GM21786 (cell line): ENCODE results near the gene ARG1.
A peak's percentile ranks its signal among the peaks of the same experiment; 100 is the strongest.

Experiments
- ATAC-seq: cut with Tn5 transposase; IDR thresholded peaks from one replicate; pipeline ENCODE4 v1.9.1; 2021; ENCODE audit not compliant: unreplicated experiment

ARG1 gene

DNA sequence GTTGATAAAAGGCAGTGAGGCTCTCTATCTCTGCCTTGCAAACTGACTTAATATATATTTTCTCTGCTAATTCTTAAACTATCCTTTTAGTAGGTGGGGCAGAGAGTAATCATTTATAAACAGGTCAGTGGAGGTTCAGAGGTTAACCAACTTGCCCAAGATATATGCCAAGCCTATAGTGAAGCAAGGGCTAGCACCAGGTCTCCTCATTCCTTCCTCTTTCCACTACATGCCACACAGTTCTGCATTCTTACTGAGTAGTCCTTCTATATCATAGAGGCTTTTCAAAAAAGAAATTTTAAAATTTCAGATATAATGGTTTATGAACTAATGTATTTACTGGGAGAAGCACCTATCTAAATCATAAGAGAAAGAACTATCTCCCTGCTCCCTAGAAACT is 8.5 kb downstream of the ARG1 start:
- no peak for ATAC-seq

DNA sequence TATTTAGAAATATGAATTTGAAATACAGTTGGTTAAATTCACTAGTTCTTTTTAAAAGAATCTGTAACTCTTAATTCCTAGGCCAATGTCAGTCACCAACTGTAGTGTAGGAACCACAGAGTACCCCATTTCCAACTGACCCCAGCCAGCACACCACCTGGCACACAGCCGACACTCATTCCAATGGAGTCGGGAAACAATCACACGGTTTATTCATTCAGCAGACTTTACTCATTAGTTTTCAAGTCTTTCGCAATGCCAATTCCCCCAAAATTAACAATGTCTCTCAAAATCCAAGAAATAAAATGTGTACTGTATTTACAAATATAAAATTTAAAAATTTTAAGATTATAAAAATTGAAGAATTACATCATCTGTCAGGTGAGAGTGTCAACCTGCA is 13.5 kb downstream of the ARG1 start:
- no peak for ATAC-seq

GRCh38 chr6:131587909-131588308 is 14.9 kb downstream of the ARG1 start:
- ATAC-seq, result no peak

- ATAC-seq, result no peak
These were observed 15.6 kb downstream of the ARG1 start for GRCh38 chr6:131588643-131589042.

DNA sequence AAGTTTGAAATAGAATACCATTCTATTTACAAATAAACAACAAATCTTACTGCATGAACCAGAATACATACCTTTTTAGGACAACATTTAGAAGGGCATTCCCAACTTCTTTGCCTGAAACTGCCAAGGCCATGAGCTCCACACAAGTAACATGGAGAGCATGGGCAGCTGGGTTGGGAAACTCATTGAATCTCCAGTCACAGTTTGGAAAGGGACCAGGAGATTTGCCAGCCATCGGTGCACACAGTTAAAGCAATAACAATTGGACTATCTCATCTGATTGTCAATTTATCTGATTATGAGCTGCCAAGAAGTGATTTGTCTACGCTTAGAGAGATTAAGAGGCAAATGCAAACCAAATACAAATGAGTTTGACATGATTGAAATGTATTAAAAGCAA is 19.9 kb downstream of the ARG1 start:
- no peak for ATAC-seq

DNA sequence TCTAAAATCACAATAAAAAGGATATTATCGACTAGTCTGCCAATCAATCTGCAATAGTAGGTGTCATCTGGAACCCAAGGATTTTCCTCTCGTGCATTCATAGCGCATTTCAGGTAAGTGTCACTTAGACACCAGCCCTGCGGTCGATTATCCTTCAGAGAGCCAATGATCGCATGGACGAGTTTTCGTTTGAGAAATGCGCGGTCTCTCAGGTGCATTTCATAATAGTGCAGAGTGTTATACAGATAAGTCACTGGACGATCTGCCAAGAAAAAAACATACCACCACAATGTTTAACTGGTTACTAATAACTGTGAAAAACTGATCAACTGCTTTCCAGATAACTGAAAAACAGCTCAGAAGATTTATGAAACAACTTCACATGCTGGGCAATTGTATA is 21.0 kb downstream of the ARG1 start:
- ATAC-seq, result no peak

DNA sequence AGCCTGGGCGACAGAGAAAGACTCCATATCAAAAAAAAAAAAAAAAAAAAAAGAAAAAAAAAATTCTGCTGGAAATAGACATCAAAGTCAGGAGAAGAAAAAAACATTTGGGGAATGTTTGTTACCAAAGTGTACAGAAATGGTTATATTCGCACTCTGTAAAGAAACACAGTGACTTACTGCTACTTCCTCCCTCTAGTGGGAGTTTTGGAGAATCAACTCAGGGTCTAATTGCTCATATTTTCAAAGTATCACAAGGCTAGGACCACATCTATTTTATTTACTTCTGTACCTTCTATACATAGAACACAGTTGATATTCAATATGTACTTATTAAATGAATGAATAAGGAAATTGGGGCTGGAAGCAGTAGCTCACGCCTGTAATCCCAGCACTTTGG is 24.4 kb downstream of the ARG1 start:
- ATAC-seq, result no peak

DNA sequence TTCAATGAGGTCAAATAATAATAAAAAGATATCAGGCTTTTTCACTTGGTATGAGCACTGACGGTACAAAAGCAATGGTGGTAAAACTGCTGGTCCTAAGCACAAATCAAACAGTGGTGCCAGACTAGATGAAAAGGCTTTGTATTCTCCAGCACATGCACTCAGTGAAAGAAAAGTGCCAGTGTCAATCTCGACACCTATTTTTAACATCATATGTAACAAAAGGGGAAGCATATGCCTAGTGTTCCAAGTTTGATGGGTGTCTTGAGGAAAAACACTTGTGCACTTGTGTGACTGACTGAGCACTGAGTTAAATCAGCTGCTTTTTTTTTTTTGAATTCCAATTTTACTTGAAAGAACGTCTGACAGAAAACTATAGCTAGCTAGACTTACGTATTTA is 27.7 kb downstream of the ARG1 start:
- no peak for ATAC-seq

GRCh38 chr6:131602781-131603312 is 29.8 kb downstream of the ARG1 start:
- ATAC-seq, result no peak

DNA sequence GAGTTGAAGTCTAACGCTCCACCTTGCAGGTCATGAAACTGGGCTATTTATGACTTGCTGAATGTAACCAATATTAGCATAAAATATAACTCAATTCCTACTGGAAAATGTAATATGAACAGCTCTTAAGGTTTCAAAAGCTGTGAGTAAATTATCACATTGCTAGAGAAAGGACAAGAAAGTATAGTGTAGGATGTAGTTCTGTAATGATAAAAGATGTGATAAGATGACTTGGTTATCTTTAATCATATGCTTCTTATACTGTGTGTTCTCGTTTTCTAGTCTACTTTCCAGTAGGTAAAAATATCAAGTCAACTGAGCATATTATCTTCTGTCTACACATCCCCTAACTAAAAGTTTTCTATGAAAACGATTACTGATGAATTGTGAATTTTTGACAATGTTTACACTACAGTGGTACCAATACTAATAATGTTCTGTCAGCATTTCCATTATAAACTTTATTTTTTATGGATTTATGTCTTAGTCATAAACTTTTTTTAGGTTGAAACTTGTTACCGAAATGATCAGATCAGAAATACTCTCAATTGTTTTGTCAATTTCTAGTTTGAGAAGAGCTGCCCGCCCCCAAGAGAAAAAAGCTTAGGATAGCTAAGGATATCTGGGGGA is 40.4 kb downstream of the ARG1 start:
- ATAC-seq, result no peak

DNA sequence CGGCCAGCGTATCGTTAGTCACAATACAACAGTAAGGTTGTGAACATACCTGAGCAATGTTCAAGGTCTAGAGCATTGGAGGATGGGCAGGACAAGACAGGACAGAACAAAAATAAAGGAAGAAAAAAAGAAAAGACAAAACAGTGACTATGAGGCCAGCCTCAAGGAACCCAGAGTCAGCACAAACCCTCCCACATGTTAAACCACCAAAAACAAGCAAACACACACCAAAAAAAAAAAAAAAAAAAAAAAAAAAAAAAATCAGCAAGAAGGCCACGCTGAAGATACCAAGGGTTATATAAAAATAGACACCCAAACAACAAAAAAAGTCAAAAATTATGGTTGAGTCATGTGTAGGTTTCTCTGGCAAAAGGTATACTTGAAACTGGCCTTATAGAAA is 42.2 kb downstream of the ARG1 start:
- no peak for ATAC-seq

DNA sequence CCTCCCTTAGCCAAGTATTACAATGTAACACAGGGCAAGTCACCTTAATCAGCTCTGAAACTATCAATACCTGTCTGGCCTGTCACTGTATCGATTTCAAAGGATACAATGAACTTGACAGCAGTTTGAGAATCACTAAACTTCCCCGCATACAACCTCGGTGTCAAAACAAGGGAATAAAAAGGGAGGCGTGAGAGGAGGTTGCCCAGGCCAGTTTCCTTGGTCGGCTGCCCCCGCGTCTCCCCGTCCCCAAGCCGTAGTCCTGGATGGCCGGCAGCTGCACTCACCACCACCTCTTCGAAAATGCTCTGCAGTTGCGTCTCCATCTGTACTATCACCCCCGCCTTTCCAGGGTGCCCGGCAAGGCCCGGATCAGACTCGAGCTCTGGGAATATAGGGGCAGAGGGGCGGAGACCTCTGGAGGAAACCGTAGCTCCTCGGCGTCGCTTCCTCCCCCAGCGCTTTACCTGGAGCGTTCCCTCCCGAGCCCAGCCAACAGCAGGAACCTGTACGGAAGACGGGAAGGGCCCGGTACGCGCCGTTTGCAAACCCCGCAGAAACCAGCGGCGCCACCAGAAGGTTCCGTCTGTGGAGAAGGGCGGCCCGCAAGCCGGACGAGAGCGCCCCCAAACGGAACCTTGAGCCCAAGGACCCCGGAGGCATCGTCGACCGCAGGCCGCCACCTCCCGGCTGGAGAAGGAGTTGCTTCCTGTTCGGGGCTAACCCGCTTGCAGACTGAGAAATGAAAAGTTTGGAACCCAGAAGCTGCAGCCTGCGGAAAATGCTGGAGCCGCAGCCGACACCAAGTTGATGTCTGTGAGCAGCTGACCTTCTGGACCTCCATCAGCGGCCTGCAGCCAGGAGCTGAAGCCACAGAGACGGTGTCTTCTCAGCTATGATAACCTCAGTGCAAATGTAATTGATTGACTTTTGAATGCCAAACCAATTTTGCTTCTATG is 55.0 kb downstream of the ARG1 start, which contains the start of gene MED23:
Gene MED23, minus strand, starts transcription at position 519 of the 959 bp plus-strand sequence. Its CDS starts 193 bp downstream, at position 326.
- peak; percentile 97 for ATAC-seq

GRCh38 chr6:131628726-131629125 is 55.7 kb downstream of the ARG1 start:
- ATAC-seq, result no peak

- no peak for ATAC-seq
These were observed 56.6 kb downstream of the ARG1 start for GRCh38 chr6:131629651-131630050.

DNA sequence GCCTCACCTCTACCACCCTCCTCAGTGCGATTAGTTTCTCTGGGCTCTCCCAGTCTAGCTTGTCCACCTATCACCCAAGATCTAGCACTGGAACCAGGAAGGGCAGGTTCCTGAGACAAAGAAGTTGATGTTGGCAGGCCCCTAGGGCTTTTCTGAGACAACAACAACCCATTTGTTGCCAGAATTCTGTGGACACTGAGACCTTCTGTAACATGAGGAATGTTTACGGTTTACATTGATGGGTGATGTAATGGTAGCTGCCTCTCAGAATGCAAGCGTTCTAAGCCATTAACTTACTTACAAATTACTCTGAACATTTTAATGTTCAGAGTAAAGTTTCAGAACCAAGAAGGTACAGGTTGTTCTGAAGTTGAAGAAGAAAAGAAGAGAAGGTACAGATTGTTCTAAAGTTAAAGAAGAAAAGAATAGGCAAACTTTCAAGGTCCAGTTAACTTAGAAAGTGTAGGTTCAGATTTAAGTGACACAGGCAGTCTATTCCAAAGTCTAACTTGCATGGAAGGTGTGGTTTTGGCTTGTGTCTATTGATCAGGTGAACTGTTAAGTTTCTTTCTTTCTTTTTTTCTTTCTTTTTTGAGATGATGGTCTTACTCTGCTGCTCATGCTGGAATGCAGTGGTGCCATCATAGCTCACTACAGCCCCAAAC is 58.7 kb downstream of the ARG1 start:
- ATAC-seq, result no peak
